K562 (cell line): ENCODE data around the gene ATF3. TPM values are rescaled to one million over a fixed set of nuclear protein-coding genes. Genes with fewer than 3 reads are reported as not detected.

ENCODE experiments used
- CBX8 ChIP-seq: fragments of 200-600 bp; sonication (generic); IDR thresholded peaks from 2 replicates; pipeline ENCODE4 v1.6.1; 2012; ENCODE audit warnings: borderline replicate concordance, mixed run types, low read depth, mild to moderate bottlenecking, moderate library complexity, mixed read lengths, low read length, control low read depth, inconsistent platforms; ENCODE audit not compliant: poor library complexity, severe bottlenecking; ENCODE audit errors: extremely low read depth
- CTBP1 ChIP-seq: fragments of 450-650 bp; IDR thresholded peaks from 2 replicates; pipeline ENCODE4 v1.6.1; 2016; ENCODE audit warnings: borderline replicate concordance
- EGR1 ChIP-seq: fragments of 450-650 bp; conservative IDR thresholded peaks from 2 replicates; pipeline ENCODE4 v1.6.1; 2017; ENCODE audit warnings: mild to moderate bottlenecking
- FOXK2 ChIP-seq, 2 experiments: fragments of 450-650 bp; IDR thresholded peaks in 1 of 2; conservative IDR thresholded peaks in 1 of 2; 2 replicates each; pipeline ENCODE4 v1.6.1; 2016; ENCODE audit warnings: low read depth in 2 of 2, mild to moderate bottlenecking in 1 of 2
- LEF1 ChIP-seq: fragments of 450-650 bp; IDR thresholded peaks from 2 replicates; pipeline ENCODE4 v1.6.1; 2016; ENCODE audit warnings: mild to moderate bottlenecking
- MCM5 ChIP-seq: fragments of 450-650 bp; IDR thresholded peaks from 2 replicates; pipeline ENCODE4 v1.6.1; 2016; ENCODE audit warnings: low read depth
- MCM7 ChIP-seq, 2 experiments: fragments of 450-650 bp; IDR thresholded peaks; 2 replicates each; pipeline ENCODE4 v1.6.1; 2016 to 2018
- MEF2A ChIP-seq: IDR thresholded peaks from 2 replicates; pipeline ENCODE4 v1.6.1; 2011; ENCODE audit warnings: low read depth, mild to moderate bottlenecking, low read length, moderate library complexity; ENCODE audit not compliant: control insufficient read depth
- MXI1 ChIP-seq: IDR thresholded peaks from 2 replicates; pipeline ENCODE4 v1.6.1; 2011; ENCODE audit warnings: low read depth, mild to moderate bottlenecking, improper control_type of control experiment, low read length
- NFE2 ChIP-seq: IDR thresholded peaks from 2 replicates; pipeline ENCODE4 v1.6.1; 2014; ENCODE audit warnings: antibody characterized with exemption, low read depth
- NRF1 ChIP-seq, 2 experiments: fragments of 450-650 bp; IDR thresholded peaks in 1 of 2; conservative IDR thresholded peaks in 1 of 2; 2 replicates each; pipeline ENCODE4 v1.6.1; 2014; ENCODE audit warnings: mild to moderate bottlenecking in 2 of 2
- NUFIP1 ChIP-seq: fragments of 450-650 bp; IDR thresholded peaks from 2 replicates; pipeline ENCODE4 v1.6.1; 2018; ENCODE audit not compliant: partially characterized antibody
- PRPF4 ChIP-seq: fragments of 200-400 bp; formaldehyde crosslinking; IDR thresholded peaks from one replicate; pipeline ENCODE4 v1.6.1; 2017; ENCODE audit warnings: low read length, low read depth, mild to moderate bottlenecking; ENCODE audit not compliant: insufficient read depth, poor library complexity, severe bottlenecking
- RAD21 ChIP-seq, 2 experiments: fragments of 250-450 bp in 1 of 2; fragments of 450-650 bp in 1 of 2; sonication (Bioruptor Pico) in 1 of 2; formaldehyde crosslinking in 1 of 2; IDR thresholded peaks in 1 of 2; conservative IDR thresholded peaks in 1 of 2; 2 replicates each; pipeline versions ENCODE4 v1.4.0 to v1.8.0; 2020 to 2022; ENCODE audit warnings: mild to moderate bottlenecking in 2 of 2, moderate library complexity in 1 of 2
- SMAD4 ChIP-seq: fragments of 250-450 bp; sonication (Bioruptor Pico); conservative IDR thresholded peaks from 2 replicates; pipeline ENCODE4 v1.8.0; 2021; ENCODE audit warnings: inconsistent platforms, mild to moderate bottlenecking, moderate library complexity
- SOX6 ChIP-seq: fragments of 450-650 bp; IDR thresholded peaks from 2 replicates; pipeline ENCODE4 v1.6.1; 2014; ENCODE audit warnings: mild to moderate bottlenecking
- polyA plus RNA-seq, 8 experiments: library from polyadenylated mRNA; depleted of rRNA in 4 of 8; stranded (reverse) in 5 of 8; unstranded in 3 of 8; fragments of >200 nt; fragmentation: Nextera tagmentation in 2 of 8; fragmentation: Illumina TruSeq in 1 of 8; extraction: Ambion mirVana in 2 of 8; extraction: Trizol in 1 of 8; gene quantifications; 2 replicates each; pipeline versions ENCODE4 v1.2.1 to v1.2.3, GENCODE V29; 2011 to 2014; ENCODE audit warnings: inconsistent platforms in 1 of 8, missing spikeins in 1 of 8
- total RNA-seq, 7 experiments: library from RNA; depleted of rRNA in 6 of 7; stranded (reverse); fragments of >200 nt in 6 of 7; fragmentation: Illumina TruSeq in 2 of 7; extraction: Trizol in 2 of 7; gene quantifications; 2 replicates each; pipeline versions ENCODE4 v1.2.1 to v1.2.3, GENCODE V29; 2011 to 2021; ENCODE audit warnings: low replicate concordance in 1 of 7
- TF ChIP-seq, protein P1 (sequence below): fragments of 200-800 bp; sonication (Bioruptor generic); IDR thresholded peaks from 2 replicates; pipeline ENCODE4 v1.6.1; 2017; ENCODE audit warnings: missing genetic modification characterization, missing compliant biosample characterization
- TF ChIP-seq, protein P2 (sequence below), 2 experiments: fragments of 450-650 bp in 1 of 2; sonication (generic) in 1 of 2; formaldehyde crosslinking in 1 of 2; IDR thresholded peaks in 1 of 2; conservative IDR thresholded peaks in 1 of 2; 2 replicates each; pipeline versions ENCODE4 v1.6.1 to v1.8.1; 2016 to 2023; ENCODE audit warnings: mild to moderate bottlenecking in 2 of 2, moderate library complexity in 2 of 2, inconsistent platforms in 1 of 2, missing genetic modification reagents in 1 of 2
- TF ChIP-seq, protein P3 (sequence below), 2 experiments: fragments of 200-800 bp in 1 of 2; sonication (Bioruptor generic) in 1 of 2; sonication (generic) in 1 of 2; formaldehyde crosslinking in 1 of 2; IDR thresholded peaks in 1 of 2; conservative IDR thresholded peaks in 1 of 2; 2 replicates each; pipeline versions ENCODE4 v1.5.0 to v1.6.1; 2016 to 2020; ENCODE audit warnings: missing compliant biosample characterization in 1 of 2, missing genetic modification characterization in 1 of 2, missing genetic modification reagents in 1 of 2
- TF ChIP-seq, protein P4 (sequence below): fragments of 250-450 bp; sonication (Bioruptor Pico); IDR thresholded peaks from 2 replicates; pipeline ENCODE4 v1.4.0; 2020; ENCODE audit warnings: mild to moderate bottlenecking, moderate library complexity

Gene ATF3
- total and polyA plus RNA-seq, 9 of the 15 experiments (the other 6 are each of a cell fraction or from before 2014, with no cell fraction given), result 3.5 to 28.2 (median 19.8) TPM

DNA sequence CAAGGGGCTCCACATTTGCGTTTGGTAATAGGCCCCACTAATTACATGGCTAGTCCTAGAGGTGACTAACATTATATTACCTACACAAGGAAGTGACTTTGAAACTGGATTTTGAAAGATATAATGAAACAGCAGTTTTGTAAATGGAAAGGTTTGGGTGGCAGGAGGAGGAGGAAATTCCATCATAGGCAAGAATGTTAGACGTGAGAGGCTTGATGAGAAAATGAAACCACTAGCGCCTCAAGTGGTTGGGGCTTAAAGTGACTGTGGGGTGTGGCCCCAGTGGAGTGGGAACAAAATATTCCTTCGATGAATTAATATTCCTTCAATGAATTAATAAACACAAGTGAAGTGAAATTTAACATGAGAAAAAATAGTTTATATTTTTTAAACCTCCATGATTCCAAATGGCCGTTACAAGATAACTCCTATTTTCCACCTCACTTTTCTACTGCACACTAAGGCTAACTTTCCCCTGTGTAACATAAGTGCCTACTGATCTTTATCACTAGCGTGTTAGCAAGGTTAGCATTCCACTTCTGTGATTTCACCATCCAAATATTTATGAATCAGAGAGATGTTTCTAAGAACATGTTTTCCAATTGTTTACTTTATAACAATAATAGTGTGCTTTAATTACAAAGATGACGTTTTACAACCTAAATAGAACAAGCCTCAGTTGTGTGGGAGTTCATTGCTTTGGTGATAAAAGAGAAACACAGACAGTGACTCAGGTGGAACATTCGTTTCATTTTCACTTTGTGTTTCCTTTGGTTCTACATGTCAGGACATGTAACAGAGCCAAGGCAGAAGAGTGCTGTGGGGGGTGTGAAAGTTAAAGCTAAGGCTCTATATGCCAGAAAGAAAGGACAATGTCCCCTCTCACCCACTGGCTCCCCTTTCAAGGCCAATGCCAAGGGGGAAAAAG lies 12.5 kb upstream of the ATF3 start (continued):
- TF ChIP-seq, protein P1, sequence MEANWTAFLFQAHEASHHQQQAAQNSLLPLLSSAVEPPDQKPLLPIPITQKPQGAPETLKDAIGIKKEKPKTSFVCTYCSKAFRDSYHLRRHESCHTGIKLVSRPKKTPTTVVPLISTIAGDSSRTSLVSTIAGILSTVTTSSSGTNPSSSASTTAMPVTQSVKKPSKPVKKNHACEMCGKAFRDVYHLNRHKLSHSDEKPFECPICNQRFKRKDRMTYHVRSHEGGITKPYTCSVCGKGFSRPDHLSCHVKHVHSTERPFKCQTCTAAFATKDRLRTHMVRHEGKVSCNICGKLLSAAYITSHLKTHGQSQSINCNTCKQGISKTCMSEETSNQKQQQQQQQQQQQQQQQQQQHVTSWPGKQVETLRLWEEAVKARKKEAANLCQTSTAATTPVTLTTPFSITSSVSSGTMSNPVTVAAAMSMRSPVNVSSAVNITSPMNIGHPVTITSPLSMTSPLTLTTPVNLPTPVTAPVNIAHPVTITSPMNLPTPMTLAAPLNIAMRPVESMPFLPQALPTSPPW (CRISPR knock-in tag), result peak; percentile 50; the same call in 1 of the 2 replicates
- TF ChIP-seq MCM5 (no peak), RAD21 (CRISPR knock-in tag; conservative IDR thresholded peaks at IDR 0.05 in 1 of 2, IDR thresholded peaks at IDR 0.05 in 1 of 2) (peak; percentile 53 to 64), NRF1 (conservative IDR thresholded peaks at IDR 0.05 in 1 of 2, IDR thresholded peaks at IDR 0.05 in 1 of 2) (peak; percentile 12 to 25; a peak in 2 of 4 replicates), SMAD4 (CRISPR knock-in tag) (peak; percentile 65; the same call in 1 of the 2 replicates), CBX8 (peak; percentile 27), LEF1 (peak; percentile 61; the same call in 1 of the 2 replicates), MCM7 (IDR thresholded peaks at IDR 0.05) (no peak), MXI1 (no peak), PRPF4 (no peak), CTBP1 (peak; percentile 4; the same call in 1 of the 2 replicates), NUFIP1 (no peak), SOX6 (peak; percentile 67), FOXK2 (conservative IDR thresholded peaks at IDR 0.05 in 1 of 2, IDR thresholded peaks at IDR 0.05 in 1 of 2; ENCODE audit: low read depth in 2 of 2) (peak; percentile 28 to 30), MEF2A (peak; percentile 85), EGR1 (peak; percentile 51), NFE2 (peak; percentile 61)
- TF ChIP-seq, protein P2, sequence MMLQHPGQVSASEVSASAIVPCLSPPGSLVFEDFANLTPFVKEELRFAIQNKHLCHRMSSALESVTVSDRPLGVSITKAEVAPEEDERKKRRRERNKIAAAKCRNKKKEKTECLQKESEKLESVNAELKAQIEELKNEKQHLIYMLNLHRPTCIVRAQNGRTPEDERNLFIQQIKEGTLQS (IDR thresholded peaks at IDR 0.05), result peak; percentile 91
- TF ChIP-seq, protein P2 (CRISPR knock-in tag; conservative IDR thresholded peaks at IDR 0.05), result peak; percentile 15; the same call in 1 of the 2 replicates
- TF ChIP-seq, protein P3, sequence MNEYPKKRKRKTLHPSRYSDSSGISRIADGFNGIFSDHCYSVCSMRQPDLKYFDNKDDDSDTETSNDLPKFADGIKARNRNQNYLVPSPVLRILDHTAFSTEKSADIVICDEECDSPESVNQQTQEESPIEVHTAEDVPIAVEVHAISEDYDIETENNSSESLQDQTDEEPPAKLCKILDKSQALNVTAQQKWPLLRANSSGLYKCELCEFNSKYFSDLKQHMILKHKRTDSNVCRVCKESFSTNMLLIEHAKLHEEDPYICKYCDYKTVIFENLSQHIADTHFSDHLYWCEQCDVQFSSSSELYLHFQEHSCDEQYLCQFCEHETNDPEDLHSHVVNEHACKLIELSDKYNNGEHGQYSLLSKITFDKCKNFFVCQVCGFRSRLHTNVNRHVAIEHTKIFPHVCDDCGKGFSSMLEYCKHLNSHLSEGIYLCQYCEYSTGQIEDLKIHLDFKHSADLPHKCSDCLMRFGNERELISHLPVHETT (CRISPR knock-in tag; conservative IDR thresholded peaks at IDR 0.05 in 1 of 2, IDR thresholded peaks at IDR 0.05 in 1 of 2), result peak in 1 of 2 experiments; percentile 85; a peak in 2 of 4 replicates
- TF ChIP-seq, protein P4, sequence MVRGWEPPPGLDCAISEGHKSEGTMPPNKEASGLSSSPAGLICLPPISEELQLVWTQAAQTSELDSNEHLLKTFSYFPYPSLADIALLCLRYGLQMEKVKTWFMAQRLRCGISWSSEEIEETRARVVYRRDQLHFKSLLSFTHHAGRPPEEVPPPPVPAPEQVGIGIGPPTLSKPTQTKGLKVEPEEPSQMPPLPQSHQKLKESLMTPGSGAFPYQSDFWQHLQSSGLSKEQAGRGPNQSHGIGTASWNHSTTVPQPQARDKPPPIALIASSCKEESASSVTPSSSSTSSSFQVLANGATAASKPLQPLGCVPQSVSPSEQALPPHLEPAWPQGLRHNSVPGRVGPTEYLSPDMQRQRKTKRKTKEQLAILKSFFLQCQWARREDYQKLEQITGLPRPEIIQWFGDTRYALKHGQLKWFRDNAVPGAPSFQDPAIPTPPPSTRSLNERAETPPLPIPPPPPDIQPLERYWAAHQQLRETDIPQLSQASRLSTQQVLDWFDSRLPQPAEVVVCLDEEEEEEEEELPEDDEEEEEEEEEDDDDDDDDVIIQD (CRISPR knock-in tag), result no peak
